ENCODE results near the gene CHRDL2.
"Not testable (repeated sequence)": the region's sequence is repeated elsewhere in the genome, so short reads cannot be mapped to it uniquely, and the experiment has no call there.

CHRDL2 gene

GRCh38 chr11:74670171-74670570, 61.1 kb downstream of the CHRDL2 start:
- no peaks in the 10 kb centered on the region for H3K9me3 ChIP-seq (ENCODE audit: control insufficient read depth, insufficient read depth, low read length)
- no peak for DNase-seq (ENCODE audit: low read depth, low spot score)
- no peak overlapping the region for H3K4me3 ChIP-seq (ENCODE audit: low read length)
- H3K27ac ChIP-seq (ENCODE audit: low read length), result no peak overlapping the region
- H3K4me1 ChIP-seq (ENCODE audit: control insufficient read depth, insufficient read depth, low read length), result no peaks in the 10 kb centered on the region
- H3K27me3 ChIP-seq (ENCODE audit: control insufficient read depth, insufficient read depth, low read length), result no peaks in the 10 kb centered on the region
- no peaks in the 10 kb centered on the region for H3K36me3 ChIP-seq (ENCODE audit: control insufficient read depth, insufficient read depth, low read length)
- WGBS (ENCODE audit: insufficient coverage, insufficient read length), result no CpG with 5 or more reads among the region's 7 CpGs

GRCh38 chr11:74669211-74670160, 61.7 kb downstream of the CHRDL2 start:
- Histone ChIP-seq H3K36me3 (ENCODE audit: control insufficient read depth, insufficient read depth, low read length) (no peaks in the 10 kb centered on the region), H3K27ac (ENCODE audit: low read length) (no peak overlapping the region), H3K27me3 (ENCODE audit: control insufficient read depth, insufficient read depth, low read length) (no peaks in the 10 kb centered on the region), H3K4me1 (ENCODE audit: control insufficient read depth, insufficient read depth, low read length) (no peaks in the 10 kb centered on the region), H3K4me3 (ENCODE audit: low read length) (no peak overlapping the region), H3K9me3 (ENCODE audit: control insufficient read depth, insufficient read depth, low read length) (no peaks in the 10 kb centered on the region)
- WGBS (ENCODE audit: insufficient coverage, insufficient read length), result no CpG with 5 or more reads among the region's 17 CpGs
- no peak for DNase-seq (ENCODE audit: low read depth, low spot score)

GRCh38 chr11:74663315-74663714, 67.9 kb downstream of the CHRDL2 start:
- Histone ChIP-seq H3K27ac (ENCODE audit: low read length) (no peak overlapping the region), H3K9me3 (ENCODE audit: control insufficient read depth, insufficient read depth, low read length) (no peaks in the 10 kb centered on the region; the same call in 1 of the 2 replicates), H3K4me1 (ENCODE audit: control insufficient read depth, insufficient read depth, low read length) (peaks cover 4% of the 10 kb centered on the region), H3K4me3 (ENCODE audit: low read length) (no peak overlapping the region), H3K36me3 (ENCODE audit: control insufficient read depth, insufficient read depth, low read length) (no peaks in the 10 kb centered on the region), H3K27me3 (ENCODE audit: control insufficient read depth, insufficient read depth, low read length) (no peaks in the 10 kb centered on the region)
- no CpG with 5 or more reads among the region's 1 CpG for WGBS (ENCODE audit: insufficient coverage, insufficient read length)
- no peak for DNase-seq (ENCODE audit: low read depth, low spot score)

- WGBS (ENCODE audit: insufficient coverage, insufficient read length), result no CpG with 5 or more reads among the region's 4 CpGs
- H3K4me3 ChIP-seq (ENCODE audit: low read length), result no peak overlapping the region
- H3K27me3 ChIP-seq (ENCODE audit: control insufficient read depth, insufficient read depth, low read length), result no peaks in the 10 kb centered on the region
- H3K27ac ChIP-seq (ENCODE audit: low read length), result no peak overlapping the region
- H3K4me1 ChIP-seq (ENCODE audit: control insufficient read depth, insufficient read depth, low read length), result peaks cover 4% of the 10 kb centered on the region
- H3K9me3 ChIP-seq (ENCODE audit: control insufficient read depth, insufficient read depth, low read length), result no peaks in the 10 kb centered on the region; the same call in 1 of the 2 replicates
- no peak for DNase-seq (ENCODE audit: low read depth, low spot score)
- H3K36me3 ChIP-seq (ENCODE audit: control insufficient read depth, insufficient read depth, low read length), result no peaks in the 10 kb centered on the region
These were observed 68.6 kb downstream of the CHRDL2 start for GRCh38 chr11:74662487-74663103.

GRCh38 chr11:74659124-74659523, 72.1 kb downstream of the CHRDL2 start:
- not testable (repeated sequence) for H3K4me3 ChIP-seq (ENCODE audit: low read length); H3K4me1 ChIP-seq (ENCODE audit: control insufficient read depth, insufficient read depth, low read length); H3K27me3 ChIP-seq (ENCODE audit: control insufficient read depth, insufficient read depth, low read length); H3K36me3 ChIP-seq (ENCODE audit: control insufficient read depth, insufficient read depth, low read length); H3K27ac ChIP-seq (ENCODE audit: low read length); H3K9me3 ChIP-seq (ENCODE audit: control insufficient read depth, insufficient read depth, low read length); DNase-seq (ENCODE audit: low read depth, low spot score)
- WGBS (ENCODE audit: insufficient coverage, insufficient read length), result no CpG with 5 or more reads among the region's 4 CpGs

- Histone ChIP-seq H3K27me3 (ENCODE audit: control insufficient read depth, insufficient read depth, low read length) (no peaks in the 10 kb centered on the region), H3K4me3 (ENCODE audit: low read length) (no peak overlapping the region), H3K36me3 (ENCODE audit: control insufficient read depth, insufficient read depth, low read length) (no peaks in the 10 kb centered on the region), H3K9me3 (ENCODE audit: control insufficient read depth, insufficient read depth, low read length) (no peaks in the 10 kb centered on the region), H3K4me1 (ENCODE audit: control insufficient read depth, insufficient read depth, low read length) (no peaks in the 10 kb centered on the region), H3K27ac (ENCODE audit: low read length) (no peak overlapping the region)
- WGBS (ENCODE audit: insufficient coverage, insufficient read length), result no CpG with 5 or more reads among the region's 5 CpGs
- no peak for DNase-seq (ENCODE audit: low read depth, low spot score)
These were observed 76.2 kb downstream of the CHRDL2 start for GRCh38 chr11:74654976-74655375.

- Histone ChIP-seq H3K4me3 (ENCODE audit: low read length) (no peak overlapping the region), H3K36me3 (ENCODE audit: control insufficient read depth, insufficient read depth, low read length) (no peaks in the 10 kb centered on the region), H3K27me3 (ENCODE audit: control insufficient read depth, insufficient read depth, low read length) (no peaks in the 10 kb centered on the region), H3K4me1 (ENCODE audit: control insufficient read depth, insufficient read depth, low read length) (no peaks in the 10 kb centered on the region), H3K27ac (ENCODE audit: low read length) (no peak overlapping the region), H3K9me3 (ENCODE audit: control insufficient read depth, insufficient read depth, low read length) (no peaks in the 10 kb centered on the region)
- no CpG with 5 or more reads among the region's 2 CpGs for WGBS (ENCODE audit: insufficient coverage, insufficient read length)
- DNase-seq (ENCODE audit: low read depth, low spot score), result no peak
These were observed 80.7 kb downstream of the CHRDL2 start for GRCh38 chr11:74650498-74650897.

GRCh38 chr11:74648894-74649293, 82.3 kb downstream of the CHRDL2 start:
- no peaks in the 10 kb centered on the region for H3K4me1 ChIP-seq (ENCODE audit: control insufficient read depth, insufficient read depth, low read length)
- H3K9me3 ChIP-seq (ENCODE audit: control insufficient read depth, insufficient read depth, low read length), result no peaks in the 10 kb centered on the region
- H3K4me3 ChIP-seq (ENCODE audit: low read length), result no peak overlapping the region
- H3K36me3 ChIP-seq (ENCODE audit: control insufficient read depth, insufficient read depth, low read length), result no peaks in the 10 kb centered on the region
- no peak for DNase-seq (ENCODE audit: low read depth, low spot score)
- 100% methylated on average over 1 of the region's 4 CpGs for WGBS (ENCODE audit: insufficient coverage, insufficient read length)
- no peaks in the 10 kb centered on the region for H3K27me3 ChIP-seq (ENCODE audit: control insufficient read depth, insufficient read depth, low read length)
- no peak overlapping the region for H3K27ac ChIP-seq (ENCODE audit: low read length)

- Histone ChIP-seq H3K4me1 (ENCODE audit: control insufficient read depth, insufficient read depth, low read length) (no peaks in the 10 kb centered on the region), H3K36me3 (ENCODE audit: control insufficient read depth, insufficient read depth, low read length) (no peaks in the 10 kb centered on the region), H3K9me3 (ENCODE audit: control insufficient read depth, insufficient read depth, low read length) (no peaks in the 10 kb centered on the region), H3K27ac (ENCODE audit: low read length) (no peak overlapping the region), H3K27me3 (ENCODE audit: control insufficient read depth, insufficient read depth, low read length) (no peaks in the 10 kb centered on the region), H3K4me3 (ENCODE audit: low read length) (no peak overlapping the region)
- WGBS (ENCODE audit: insufficient coverage, insufficient read length), result no CpG with 5 or more reads among the region's 3 CpGs
- no peak for DNase-seq (ENCODE audit: low read depth, low spot score)
These were observed 83.4 kb downstream of the CHRDL2 start for GRCh38 chr11:74647831-74648230.

- DNase-seq (ENCODE audit: low read depth, low spot score), result no peak
- Histone ChIP-seq H3K4me3 (ENCODE audit: low read length) (no peak overlapping the region), H3K36me3 (ENCODE audit: control insufficient read depth, insufficient read depth, low read length) (no peaks in the 10 kb centered on the region), H3K4me1 (ENCODE audit: control insufficient read depth, insufficient read depth, low read length) (no peaks in the 10 kb centered on the region), H3K9me3 (ENCODE audit: control insufficient read depth, insufficient read depth, low read length) (no peaks in the 10 kb centered on the region), H3K27ac (ENCODE audit: low read length) (no peak overlapping the region), H3K27me3 (ENCODE audit: control insufficient read depth, insufficient read depth, low read length) (no peaks in the 10 kb centered on the region)
These were observed 83.8 kb downstream of the CHRDL2 start for GRCh38 chr11:74647404-74647803.

Data from iPS DF 6.9 (cell line).